GM12878 (cell line): Measurements from ENCODE around the gene SEL1L2.

ENCODE experiments used
- CTCF ChIP-seq, 3 experiments: IDR thresholded peaks in 2 of 3; conservative IDR thresholded peaks in 1 of 3; 2 replicates each; pipeline ENCODE4 v1.5.1; 2011; ENCODE audit warnings: low read depth in 3 of 3, low read length in 3 of 3, mild to moderate bottlenecking in 3 of 3, control low read depth in 2 of 3, moderate library complexity in 2 of 3, inconsistent platforms in 1 of 3, mixed read lengths in 1 of 3; ENCODE audit not compliant: control insufficient read depth in 2 of 3, insufficient read depth in 1 of 3; ENCODE audit errors: extremely low read depth in 1 of 3
- EED ChIP-seq: sonication (generic); IDR thresholded peaks from 2 replicates; pipeline ENCODE4 v1.6.1; 2016; ENCODE audit warnings: antibody characterized with exemption, low read depth
- EZH2 ChIP-seq: IDR thresholded peaks from 2 replicates; pipeline ENCODE4 v1.6.1; 2012; ENCODE audit warnings: low read depth, mild to moderate bottlenecking, control low read depth, inconsistent platforms, low read length, borderline replicate concordance; ENCODE audit not compliant: control insufficient read depth
- HDAC6 ChIP-seq: fragments of 200-600 bp; sonication (generic); IDR thresholded peaks from one replicate; pipeline ENCODE4 v1.8.0; 2017; ENCODE audit warnings: antibody characterized with exemption; ENCODE audit not compliant: unreplicated experiment
- JUNB ChIP-seq: IDR thresholded peaks from 2 replicates; pipeline ENCODE4 v1.6.1; 2016; ENCODE audit warnings: antibody characterized with exemption, mild to moderate bottlenecking
- MTA2 ChIP-seq: fragments of 450-650 bp; IDR thresholded peaks from 2 replicates; pipeline ENCODE4 v1.6.1; 2016; ENCODE audit warnings: low read depth, mild to moderate bottlenecking, moderate library complexity
- MTA3 ChIP-seq: IDR thresholded peaks from 2 replicates; pipeline ENCODE4 v1.6.1; 2012; ENCODE audit warnings: low read length, inconsistent platforms, borderline replicate concordance
- POLR2AphosphoS5 ChIP-seq: IDR thresholded peaks from 2 replicates; pipeline ENCODE4 v1.6.1; 2011; ENCODE audit warnings: mild to moderate bottlenecking, low read length, inconsistent platforms
- SMAD1 ChIP-seq: fragments of 450-650 bp; IDR thresholded peaks from 2 replicates; pipeline ENCODE4 v1.6.1; 2018; ENCODE audit warnings: mild to moderate bottlenecking, low read depth; ENCODE audit not compliant: partially characterized antibody
- TAF1 ChIP-seq: IDR thresholded peaks from 2 replicates; pipeline ENCODE4 v1.6.1; 2011; ENCODE audit warnings: mild to moderate bottlenecking, low read depth, low read length, borderline replicate concordance
- YY1 ChIP-seq: IDR thresholded peaks from 2 replicates; pipeline ENCODE4 v1.6.1; 2011; ENCODE audit warnings: low read depth, mild to moderate bottlenecking, low read length
- ZNF24 ChIP-seq: fragments of 450-650 bp; IDR thresholded peaks from 2 replicates; pipeline ENCODE4 v1.6.1; 2017; ENCODE audit warnings: antibody characterized with exemption, mild to moderate bottlenecking
- TF ChIP-seq, protein P1 (sequence below): IDR thresholded peaks from 2 replicates; pipeline ENCODE4 v1.6.1; 2011; ENCODE audit warnings: low read depth, low read length, improper control_type of control experiment, borderline replicate concordance

DNA sequence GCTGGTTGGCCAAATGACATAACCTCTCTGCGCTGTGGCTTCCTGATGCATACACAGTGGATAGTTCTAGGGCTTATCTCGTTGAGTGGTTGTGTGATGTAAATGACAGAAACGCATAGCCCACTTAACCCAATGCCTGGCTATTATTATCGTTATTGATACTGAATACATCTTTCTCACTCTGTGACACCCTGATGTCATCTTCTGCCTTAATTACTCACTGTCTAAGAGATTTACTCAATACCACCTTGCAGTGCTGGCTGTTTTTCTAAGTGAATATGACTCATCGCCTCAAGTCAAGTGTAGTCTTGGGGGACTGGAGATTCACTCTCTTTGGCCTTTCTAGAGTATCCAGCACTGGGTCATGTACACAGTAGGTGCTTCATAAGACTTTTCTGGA, 132.0 kb downstream of the SEL1L2 start:
- no peak for TF ChIP-seq CTCF (IDR thresholded peaks at IDR 0.05 in 2 of 3, conservative IDR thresholded peaks at IDR 0.05 in 1 of 3; ENCODE audit: control insufficient read depth in 2 of 3, extremely low read depth in 1 of 3, insufficient read depth in 1 of 3, low read depth in 3 of 3, low read length in 3 of 3)
- TF ChIP-seq EZH2: no peak
- no peak for TF ChIP-seq YY1
- no peak for TF ChIP-seq POLR2AphosphoS5
- TF ChIP-seq TAF1: no peak
- no peak for TF ChIP-seq ZNF24
- TF ChIP-seq JUNB: no peak
- TF ChIP-seq, protein P1, sequence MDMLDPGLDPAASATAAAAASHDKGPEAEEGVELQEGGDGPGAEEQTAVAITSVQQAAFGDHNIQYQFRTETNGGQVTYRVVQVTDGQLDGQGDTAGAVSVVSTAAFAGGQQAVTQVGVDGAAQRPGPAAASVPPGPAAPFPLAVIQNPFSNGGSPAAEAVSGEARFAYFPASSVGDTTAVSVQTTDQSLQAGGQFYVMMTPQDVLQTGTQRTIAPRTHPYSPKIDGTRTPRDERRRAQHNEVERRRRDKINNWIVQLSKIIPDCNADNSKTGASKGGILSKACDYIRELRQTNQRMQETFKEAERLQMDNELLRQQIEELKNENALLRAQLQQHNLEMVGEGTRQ: no peak
- TF ChIP-seq HDAC6: no peak
- TF ChIP-seq MTA3: no peak
- no peak for TF ChIP-seq MTA2
- TF ChIP-seq SMAD1: no peak
- TF ChIP-seq EED: no peak
